Islet of Langerhans (tissue), 1 donor: Measurements from ENCODE around the gene CDC7.

Experiments used
- FAIRE-seq: peaks from one replicate; lab custom pipeline; 2011; peaks lifted over from hg19 to GRCh38; lab: Jason Lieb, UNC

Gene CDC7

GRCh38 chr1:91549041-91549735 is 48.5 kb downstream of the CDC7 start:
- no peak for FAIRE-seq

GRCh38 chr1:91550961-91551360 is 50.3 kb downstream of the CDC7 start:
- FAIRE-seq, result no peak

- no peak for FAIRE-seq
These were observed 51.4 kb downstream of the CDC7 start for GRCh38 chr1:91552091-91552490.

- FAIRE-seq, result no peak
These were observed 51.9 kb downstream of the CDC7 start for GRCh38 chr1:91552596-91552995.

- no peak for FAIRE-seq
These were observed 52.5 kb downstream of the CDC7 start for GRCh38 chr1:91553177-91553591.

GRCh38 chr1:91555074-91555730 is 54.6 kb downstream of the CDC7 start:
- no peak for FAIRE-seq

- FAIRE-seq, result no peak
These were observed 55.3 kb downstream of the CDC7 start for GRCh38 chr1:91555821-91556531.

GRCh38 chr1:91556556-91556955 is 55.9 kb downstream of the CDC7 start:
- no peak for FAIRE-seq

- no peak for FAIRE-seq
These were observed 56.5 kb downstream of the CDC7 start for GRCh38 chr1:91557039-91557690.

- no peak for FAIRE-seq
These were observed 57.2 kb downstream of the CDC7 start for GRCh38 chr1:91557826-91558225.

GRCh38 chr1:91559046-91559750 is 58.5 kb downstream of the CDC7 start:
- FAIRE-seq, result no peak

GRCh38 chr1:91559838-91560565 is 59.4 kb downstream of the CDC7 start:
- no peak for FAIRE-seq

- no peak for FAIRE-seq
These were observed 64.4 kb downstream of the CDC7 start for GRCh38 chr1:91564888-91565701.

- no peak for FAIRE-seq
These were observed 66.9 kb downstream of the CDC7 start for GRCh38 chr1:91567583-91567982.

- no peak for FAIRE-seq
These were observed 67.6 kb downstream of the CDC7 start for GRCh38 chr1:91568261-91568660.

GRCh38 chr1:91569411-91570119 is 68.9 kb downstream of the CDC7 start:
- no peak for FAIRE-seq

- FAIRE-seq, result no peak
These were observed 69.4 kb downstream of the CDC7 start for GRCh38 chr1:91570120-91570448.

GRCh38 chr1:91572044-91572443 is 71.4 kb downstream of the CDC7 start:
- FAIRE-seq, result no peak
